AG08396 (cell line): ENCODE data around the gene ACTR8.

Source experiments
- DNase-seq: peaks from one replicate; pipeline ENCODE4 v3.0.0; 2012; ENCODE audit warnings: low spot score, mixed read lengths

The ACTR8 gene

DNA sequence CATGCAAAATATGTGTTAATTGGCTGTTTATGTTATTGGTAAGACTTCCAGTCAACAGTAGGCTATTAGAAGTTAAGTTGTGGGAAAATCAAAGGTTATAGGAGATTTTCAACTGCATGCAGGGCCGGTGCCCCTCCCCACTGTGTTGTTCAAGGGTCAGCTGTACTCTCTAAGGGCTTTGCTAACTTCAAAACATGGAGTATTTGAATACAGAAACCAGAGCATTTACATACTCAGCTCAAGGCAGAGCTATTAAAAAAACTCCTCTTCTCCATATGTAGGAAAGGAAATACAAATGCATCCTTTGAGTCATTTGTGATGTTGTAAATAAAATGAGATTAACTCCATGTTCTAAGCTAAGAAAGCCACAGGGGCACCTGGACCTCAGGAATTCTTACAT lies 18.8 kb downstream of the ACTR8 start:
- no peak for DNase-seq

DNA sequence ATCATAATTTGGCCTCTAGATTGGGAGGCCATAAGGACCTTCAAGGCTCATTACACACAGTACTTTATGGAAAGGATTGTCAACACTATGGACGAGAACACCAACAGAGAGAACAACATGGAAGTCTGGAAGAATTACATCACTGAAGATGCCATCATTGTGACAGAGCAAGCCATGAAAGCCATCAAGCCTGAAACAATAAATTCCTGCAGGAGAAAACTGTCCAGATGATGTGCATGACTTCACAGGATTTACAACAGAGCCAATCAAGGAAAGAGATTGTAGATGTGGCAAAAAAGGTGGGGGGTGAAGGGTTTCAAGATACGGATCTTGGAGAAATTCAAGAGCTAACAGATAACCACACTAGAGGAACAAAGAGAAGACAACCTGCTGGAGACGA lies 19.7 kb downstream of the ACTR8 start:
- DNase-seq: no peak

GRCh38 chr3:53860196-53860595 lies 21.8 kb downstream of the ACTR8 start:
- no peak for DNase-seq

DNA sequence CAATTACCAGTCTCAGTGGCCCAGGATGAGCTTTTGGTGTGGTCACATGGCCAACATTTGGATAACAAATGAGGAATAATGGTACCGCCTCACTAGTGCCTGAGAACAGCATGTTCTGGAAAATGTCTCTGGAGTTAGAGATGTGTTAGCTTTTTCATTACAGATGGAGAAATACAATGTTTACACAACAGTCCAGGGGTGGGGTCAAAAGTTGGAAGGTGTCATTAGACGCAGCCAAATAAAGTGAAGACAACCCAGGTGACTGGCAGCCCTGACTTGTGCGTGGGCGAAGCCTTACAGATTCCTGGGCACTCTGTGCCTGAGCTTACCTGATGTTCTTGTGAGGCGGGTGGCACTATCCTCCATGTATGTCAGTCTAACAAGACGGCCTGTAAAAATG lies 22.8 kb downstream of the ACTR8 start:
- DNase-seq: no peak

DNA sequence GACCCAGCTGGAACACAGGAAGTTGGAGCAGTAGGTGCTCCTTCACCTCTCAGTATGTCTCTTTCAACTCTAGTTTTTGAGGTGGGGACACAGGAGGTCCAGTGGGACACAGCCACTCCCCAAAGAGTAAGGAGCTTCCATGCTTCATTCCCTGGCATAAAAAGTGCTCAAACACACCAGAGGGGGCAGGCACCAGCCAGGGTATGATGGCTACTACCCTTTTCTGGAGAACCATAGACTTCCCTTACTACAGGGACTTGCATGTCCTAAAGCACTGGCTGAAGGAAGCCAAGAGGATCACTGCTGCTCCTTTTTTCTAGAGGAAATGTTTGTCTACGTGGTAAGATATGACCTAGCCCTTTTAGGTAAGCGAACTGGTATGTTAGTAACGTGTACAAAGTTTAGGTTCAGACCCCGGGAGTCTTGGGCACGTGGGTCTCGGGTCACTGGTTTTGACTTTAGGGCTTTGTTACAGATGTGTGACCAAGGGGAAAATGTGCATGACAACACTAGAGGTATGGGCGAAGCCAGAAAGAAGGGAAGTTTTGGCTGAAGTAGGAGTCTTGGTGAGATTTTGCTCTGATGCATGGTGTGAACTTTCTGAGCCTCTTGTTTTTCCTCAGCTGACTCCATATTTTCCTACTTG lies 23.7 kb downstream of the ACTR8 start:
- DNase-seq: no peak

DNA sequence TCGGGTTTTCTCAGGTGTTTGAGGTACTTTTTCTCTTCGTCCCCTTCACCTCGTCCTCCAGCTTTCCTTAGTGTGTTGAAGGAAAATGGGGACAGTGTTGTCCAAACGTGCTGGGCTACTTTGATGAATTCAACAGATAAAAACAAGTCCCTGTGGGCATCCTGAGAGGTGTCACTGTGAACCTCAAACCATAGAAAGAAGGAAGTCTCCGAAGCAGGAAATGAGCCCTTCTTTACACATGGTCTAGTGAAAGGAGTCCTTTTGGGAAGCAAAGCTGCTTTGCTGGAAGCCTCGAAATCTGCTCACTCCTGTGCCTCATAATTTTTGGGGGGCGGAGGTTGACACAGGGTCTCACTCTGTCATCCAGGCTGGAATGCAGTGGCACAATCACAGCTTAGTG lies 25.0 kb downstream of the ACTR8 start:
- DNase-seq: no peak

GRCh38 chr3:53850895-53851294 lies 31.1 kb downstream of the ACTR8 start:
- no peak for DNase-seq

- DNase-seq: no peak
Measured at GRCh38 chr3:53849916-53850315, 32.0 kb downstream of the ACTR8 start.

- no peak for DNase-seq
Measured at GRCh38 chr3:53846851-53847155, 35.1 kb downstream of the ACTR8 start.

- peak; percentile 39 for DNase-seq
Measured at GRCh38 chr3:53846134-53846850, 35.7 kb downstream of the ACTR8 start, which contains the start of the genes CHDH and IL17RB. Gene CHDH, minus strand, starts transcription at chr3:53846419. Its CDS starts 22,411 bp downstream, at chr3:53824008. Gene IL17RB, plus strand, starts transcription at chr3:53846568. Its CDS starts 21 bp downstream, at chr3:53846589.

DNA sequence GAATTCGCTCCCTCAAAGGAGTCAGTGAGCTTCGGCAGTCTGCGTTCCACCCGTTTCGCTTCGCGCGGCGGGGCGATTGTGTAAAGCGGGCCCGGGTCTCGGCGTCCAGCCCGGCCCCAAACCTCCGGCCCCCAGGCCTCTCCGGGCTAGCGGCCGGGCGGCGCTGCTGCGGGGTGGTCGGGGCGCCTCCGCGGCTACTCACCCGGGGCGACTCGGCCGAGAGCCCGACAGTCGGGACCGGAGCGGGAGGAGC lies 36.1 kb downstream of the ACTR8 start:
- DNase-seq: no peak

DNA sequence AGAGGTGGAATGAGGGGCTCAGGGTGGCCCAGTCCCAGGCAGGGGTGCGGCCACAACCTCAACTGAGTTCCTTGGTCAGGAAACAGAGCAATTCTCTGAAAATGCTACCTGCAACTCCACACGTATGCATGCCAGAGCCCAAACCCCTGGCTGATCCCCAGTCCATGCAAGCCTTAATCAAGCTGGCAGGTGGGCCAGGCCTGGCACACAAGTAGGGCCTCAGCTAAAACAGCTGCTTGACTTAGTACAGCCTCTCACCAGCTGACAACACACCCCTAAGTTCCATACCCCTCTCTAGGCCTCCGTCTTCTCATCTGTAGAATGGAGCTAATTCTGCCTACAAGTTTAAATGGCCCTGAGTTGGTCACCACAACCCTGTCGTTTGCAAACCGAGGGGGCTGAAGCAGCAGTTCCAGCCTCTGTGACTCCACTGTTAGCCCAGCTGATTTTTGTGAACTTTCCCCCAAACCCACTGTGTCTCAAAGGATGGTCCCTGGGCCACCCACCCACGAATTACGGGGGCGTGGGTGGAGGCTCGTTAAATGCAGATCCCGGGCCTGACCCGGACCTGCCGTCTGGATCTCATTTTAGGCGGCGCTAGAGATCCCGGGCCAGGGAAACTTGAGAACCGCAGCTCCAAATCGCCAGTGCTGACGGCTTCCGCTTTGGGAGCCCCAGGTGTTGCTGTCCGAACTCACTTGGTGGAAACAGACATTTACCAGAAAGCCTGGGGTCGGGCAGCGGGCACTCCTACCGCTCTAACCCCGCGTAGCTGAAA lies 36.7 kb downstream of the ACTR8 start:
- peak; percentile 71 for DNase-seq

DNA sequence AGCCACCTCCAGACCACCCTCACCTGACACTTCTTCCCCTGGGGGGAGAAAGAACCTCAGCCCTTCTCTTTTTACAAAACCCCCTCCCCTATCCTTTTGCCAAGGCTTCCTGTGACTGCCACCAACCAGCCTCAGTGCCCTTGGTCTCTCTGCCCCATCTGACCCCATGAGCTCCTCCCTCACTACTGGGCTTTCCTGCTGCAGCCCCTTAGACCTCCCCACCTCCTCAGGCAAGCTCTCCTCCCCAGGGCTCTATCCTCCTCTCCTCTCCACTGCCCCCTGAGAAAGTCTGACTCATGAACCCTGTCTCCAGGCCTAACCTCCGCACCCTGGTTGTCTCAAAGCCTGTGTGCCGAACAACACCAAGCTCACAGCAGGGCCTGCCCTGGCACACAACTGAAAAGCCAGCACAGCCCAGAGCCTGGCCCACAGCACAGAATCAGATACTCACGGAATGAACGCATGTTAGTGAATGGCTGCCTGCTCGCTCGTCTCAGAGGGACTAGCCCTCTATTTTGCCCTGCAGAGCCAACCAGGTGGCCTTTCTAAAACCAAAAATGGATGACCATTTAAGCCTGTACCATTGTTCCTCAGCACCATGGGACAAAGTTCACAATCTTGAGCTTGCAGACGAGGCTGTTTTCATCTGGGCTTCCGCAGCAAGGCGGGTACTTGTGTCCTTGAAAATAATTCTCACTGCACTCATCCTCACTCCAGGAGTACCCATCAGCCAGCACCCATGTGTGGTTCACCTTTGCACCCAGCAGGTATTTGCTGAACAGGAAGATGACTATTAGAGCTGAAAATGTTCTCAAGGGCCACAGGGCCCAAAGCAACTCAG lies 37.5 kb downstream of the ACTR8 start:
- DNase-seq: no peak

DNA sequence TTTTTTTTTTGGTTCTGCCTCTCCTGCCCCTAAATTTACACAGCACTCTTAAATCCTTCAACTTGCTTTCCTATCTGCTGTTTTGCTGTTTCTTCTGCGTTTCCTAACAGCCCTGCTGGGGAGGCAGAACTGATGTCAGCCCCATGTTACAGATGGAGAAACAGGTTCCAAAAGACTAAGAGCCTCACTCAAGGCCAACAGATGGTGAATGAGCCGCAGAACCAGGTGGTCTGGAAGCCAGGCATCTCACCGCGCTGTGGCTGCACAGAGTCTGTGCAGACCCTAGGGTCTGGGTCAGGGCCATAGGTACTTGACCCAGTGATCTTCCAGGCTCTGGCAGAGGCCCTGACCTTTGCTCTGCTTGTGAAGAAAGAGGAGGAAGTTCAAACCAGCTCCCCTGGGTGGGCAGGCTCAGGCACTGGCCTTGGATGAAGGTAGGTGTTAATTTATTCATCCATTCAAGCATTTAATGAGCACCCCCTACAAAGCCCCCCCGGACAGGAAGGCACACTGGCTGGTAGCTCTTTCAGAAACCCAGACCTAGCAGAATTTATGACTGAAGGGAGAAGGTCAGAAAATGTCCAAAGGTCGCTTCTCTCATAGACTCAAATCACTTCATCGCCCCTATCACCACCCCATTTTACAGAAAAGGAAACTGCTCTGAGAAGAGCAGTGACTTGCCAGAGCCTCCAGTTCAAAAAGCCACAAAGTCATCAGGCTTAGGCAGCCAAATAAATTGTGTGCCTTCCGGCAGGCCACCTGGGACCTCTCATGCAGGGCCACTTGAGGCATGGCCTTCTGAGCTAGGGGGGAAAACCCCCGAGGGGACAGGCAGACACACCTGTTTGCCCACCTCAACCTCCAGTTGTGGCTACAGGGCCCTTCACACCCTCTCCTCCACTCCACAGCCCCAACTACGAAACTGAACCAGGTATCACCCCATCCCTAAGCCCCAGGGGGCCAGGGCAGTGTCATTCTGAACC lies 38.5 kb downstream of the ACTR8 start:
- no peak for DNase-seq

DNA sequence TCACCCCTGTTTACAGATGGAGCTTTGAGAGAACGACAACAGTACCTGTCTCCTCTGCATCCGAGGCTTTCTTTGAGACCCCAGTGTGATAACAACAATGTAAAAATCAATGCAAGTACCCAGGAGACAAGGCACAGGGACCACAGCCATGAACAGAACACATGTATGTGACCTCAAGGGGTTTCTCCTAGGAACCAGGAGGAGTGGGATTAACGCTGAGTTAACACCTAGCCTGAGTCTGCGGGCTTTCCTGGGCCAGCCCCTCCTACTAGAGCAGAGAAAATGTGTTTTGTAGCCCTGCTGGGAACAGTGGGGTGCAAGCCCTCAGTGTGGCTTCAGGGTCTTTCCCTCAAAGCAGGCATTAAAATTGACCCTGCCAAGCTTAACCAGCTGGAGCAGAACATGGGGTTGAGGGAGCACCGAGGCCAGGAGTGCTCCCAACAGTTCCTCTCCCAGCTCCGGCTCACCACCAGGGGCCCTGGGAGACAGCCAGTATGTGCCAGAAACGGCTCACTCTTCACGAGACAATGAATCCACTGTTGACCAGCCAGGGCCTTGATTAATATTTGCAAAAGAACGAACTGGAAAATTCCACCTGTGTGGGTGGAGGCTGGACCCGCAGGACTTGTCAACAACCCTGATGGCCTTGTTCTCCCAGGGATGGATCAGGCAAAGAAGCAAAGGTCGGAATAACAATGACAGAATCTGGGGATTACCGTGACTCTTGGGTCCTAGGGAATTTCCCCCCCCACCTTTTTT lies 39.3 kb downstream of the ACTR8 start:
- peak; percentile 40 for DNase-seq

- DNase-seq: no peak
Measured at GRCh38 chr3:53841296-53841695, 40.7 kb downstream of the ACTR8 start.

DNA sequence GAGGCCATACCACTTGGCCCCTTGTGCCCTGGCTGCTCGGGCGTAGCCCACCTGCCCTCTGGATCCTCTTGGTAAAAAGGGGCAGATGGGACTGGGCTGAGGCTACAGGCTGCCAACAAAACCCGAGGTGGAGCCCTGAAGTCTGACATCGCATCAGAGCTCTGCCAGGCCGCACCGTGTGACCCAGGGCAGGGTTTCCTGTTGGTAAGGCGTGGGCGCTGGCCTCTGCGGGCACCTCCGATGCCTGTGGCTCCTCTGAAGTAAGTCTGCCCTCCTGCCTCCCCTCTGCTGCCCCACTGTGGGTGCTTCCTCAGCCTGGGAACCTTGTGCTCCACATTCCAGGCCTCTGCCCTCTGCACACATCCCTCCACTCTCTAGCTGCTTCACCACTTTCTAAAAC lies 44.6 kb downstream of the ACTR8 start:
- no peak for DNase-seq

- no peak for DNase-seq
Measured at GRCh38 chr3:53836084-53836872, 45.7 kb downstream of the ACTR8 start.

DNA sequence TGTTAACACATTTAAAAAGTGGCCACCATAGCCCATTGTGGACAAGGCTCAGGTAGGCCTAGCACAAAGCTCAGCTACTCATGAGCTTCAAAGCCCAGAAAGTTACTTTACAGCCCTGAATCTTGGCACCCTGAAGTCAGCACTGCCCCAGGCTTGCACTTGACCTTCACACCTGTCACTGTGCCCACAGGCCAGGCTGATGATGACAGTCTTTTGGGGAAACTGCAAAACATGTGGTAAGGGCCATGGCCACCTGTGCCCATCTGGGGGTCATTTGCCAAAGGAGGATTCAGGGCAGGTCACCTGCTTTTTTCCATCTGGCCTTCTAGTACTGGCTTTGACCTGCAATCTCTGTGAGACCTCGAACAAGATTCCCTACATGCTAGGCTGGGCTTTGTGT lies 46.7 kb downstream of the ACTR8 start:
- no peak for DNase-seq
